Measurements from ENCODE around the gene ETV6.
A peak's percentile ranks its signal among the peaks of the same experiment; 100 is the strongest.

The ETV6 gene

DNA sequence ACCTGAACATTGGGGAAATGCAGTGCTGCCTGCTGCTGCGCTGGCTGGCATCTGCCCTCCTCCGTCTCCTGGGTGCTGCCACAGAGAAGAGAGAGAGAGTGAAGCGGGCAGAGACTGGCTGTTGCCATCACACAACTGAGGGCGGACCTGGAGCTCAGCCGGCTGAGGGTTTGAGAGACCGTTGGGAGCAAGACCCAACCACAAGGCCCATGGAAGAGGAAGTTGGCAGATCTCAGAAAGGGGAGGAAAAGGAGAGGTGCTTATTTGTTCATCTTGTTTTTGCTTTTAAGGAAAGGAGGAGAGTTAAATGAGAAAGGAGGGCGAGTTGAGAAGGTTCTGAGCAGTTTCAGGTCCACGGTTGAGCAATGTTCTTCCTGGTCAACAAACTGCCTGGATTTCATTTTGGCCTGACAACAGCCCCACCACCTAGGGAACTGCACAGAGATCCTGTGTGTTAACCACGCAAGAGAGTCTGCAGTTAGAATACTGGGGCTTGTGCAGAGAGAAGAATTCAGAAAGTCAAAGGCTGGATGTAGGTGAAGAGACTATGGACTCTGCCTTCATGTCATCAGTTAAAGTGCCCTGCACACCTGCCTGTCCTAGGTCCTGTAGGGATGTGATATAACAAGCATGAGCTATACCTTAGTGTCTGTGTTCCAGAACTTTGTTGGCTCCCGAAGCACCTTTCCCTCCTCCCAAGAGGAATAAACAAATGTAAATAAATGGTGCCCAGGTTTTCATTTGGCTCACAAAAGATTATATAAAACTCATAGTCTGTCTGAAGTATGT, 124.6 kb downstream of the ETV6 start:
- DNase-seq (ENCODE audit: low read depth, low spot score): no peak

DNA sequence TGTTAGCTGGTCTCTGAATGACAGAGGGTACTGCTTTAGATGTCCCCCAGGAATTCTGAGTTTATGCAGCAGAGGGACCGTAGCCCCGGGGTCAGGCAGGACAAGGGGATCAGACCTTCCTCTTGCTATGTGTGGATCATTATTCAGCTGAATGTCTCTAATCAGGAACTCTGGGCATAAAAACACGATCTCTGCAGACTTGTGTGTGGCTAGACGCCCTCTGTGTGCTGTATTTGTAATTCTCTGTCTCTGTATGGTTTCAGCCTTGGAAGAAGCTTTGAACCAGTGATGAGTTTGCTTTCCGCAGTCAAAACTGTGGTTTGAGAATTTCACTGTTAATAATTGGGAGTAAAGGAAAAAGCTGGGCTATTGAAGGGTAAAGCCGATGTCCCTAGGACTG, 125.3 kb downstream of the ETV6 start:
- no peak for DNase-seq (ENCODE audit: low read depth, low spot score)

DNA sequence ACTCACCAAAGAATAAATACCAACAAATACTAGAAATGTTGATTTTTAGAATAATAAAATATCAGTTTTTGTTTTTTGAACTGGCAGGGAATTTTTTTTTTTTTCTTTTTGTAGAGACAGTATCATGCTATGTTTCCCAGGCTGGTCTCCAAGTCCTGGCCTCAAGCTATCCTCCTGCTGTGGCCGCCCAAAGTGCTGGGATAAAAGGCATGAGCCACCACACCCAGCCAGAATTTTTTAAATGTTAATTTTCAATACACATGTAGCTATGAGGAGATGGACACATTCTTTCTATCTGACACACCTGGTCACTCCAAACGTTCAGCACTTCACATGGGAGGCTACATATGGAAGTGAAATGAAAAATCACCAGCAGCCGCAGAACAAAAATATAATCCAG, 126.8 kb downstream of the ETV6 start:
- DNase-seq (ENCODE audit: low read depth, low spot score): no peak

DNA sequence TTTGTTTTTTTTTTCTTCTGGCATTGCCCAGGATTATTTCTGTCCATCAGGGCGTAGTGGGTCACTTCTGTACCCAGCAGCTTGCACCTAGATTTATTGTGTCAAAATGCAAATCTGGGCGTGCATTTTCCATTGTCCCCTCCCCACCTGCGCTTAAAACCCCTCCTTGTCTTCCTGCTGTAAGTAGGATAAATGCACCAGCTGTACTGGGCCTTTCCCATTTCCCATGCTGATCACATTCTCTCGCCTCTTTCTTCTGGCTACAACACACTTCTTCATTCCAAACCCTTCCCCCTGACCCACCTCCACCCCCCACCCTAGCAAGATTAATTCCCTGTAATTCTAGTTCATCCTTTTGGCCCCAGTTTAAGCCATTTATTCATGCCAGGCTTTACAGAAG, 128.0 kb downstream of the ETV6 start:
- DNase-seq (ENCODE audit: low read depth, low spot score): no peak

DNA sequence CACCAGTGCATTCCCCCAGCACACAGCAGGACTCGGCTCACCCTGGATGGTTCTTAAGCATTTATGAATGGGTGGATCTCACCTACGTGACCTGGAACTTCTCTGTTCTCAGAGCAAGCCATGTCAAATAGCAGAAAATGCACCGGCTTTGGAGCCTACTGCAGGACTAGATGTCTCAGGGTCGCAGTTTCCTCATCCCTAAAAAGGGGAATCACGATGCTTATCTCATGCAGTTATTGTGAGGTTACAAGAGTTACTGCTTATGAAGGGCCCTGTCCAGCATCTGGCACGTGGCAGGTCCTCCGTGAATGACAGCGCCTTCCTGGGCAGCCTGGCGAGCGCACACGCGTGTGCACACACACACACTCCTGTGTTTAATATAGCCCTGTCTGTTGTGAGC, 128.5 kb downstream of the ETV6 start:
- no peak for DNase-seq (ENCODE audit: low read depth, low spot score)

DNA sequence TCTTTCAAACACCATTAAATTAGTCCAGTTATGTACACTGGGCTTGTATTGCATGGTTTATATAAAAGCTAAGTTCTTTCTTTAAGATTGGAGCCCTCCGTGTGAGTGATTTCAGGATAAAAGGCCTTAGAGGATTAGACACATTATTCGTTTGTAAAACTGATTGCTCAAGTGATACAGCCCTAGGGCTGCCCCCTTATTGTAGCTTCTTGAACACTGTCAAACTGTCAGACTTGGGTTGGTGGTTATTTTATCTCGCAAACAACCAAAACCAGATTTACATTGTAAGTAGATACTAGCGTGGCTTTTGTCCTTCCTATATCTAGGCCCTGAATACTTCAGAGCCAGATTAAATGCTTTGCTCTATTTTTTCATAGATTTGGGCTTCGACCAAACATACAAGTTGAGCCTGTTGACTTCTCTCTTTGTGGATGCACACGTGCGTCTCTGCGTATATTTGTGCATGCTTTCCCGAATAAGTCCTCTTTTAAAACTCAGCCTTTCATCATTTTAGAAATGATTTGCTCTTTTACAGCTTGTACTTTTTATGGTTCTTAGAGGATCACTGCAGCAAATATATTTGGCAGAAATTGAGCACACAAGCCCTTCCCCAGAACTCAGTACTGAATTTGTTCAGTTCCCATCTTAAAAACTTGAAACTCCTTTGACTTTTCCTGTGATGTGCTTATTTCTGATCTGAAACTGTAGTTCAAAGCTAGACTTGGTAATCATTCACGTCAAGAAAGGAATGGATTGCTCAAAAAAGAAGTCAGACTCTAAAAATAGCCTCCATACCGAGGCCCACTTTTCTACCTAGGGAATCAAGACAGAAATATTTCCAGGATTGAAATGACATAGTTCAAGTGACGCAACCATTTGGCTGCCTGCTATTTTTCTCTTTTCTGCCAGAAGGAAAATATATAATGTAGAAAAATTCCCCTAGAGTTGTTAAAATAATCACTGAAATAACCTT, 129.5 kb downstream of the ETV6 start:
- peak; percentile 47 for DNase-seq (ENCODE audit: low read depth, low spot score)

DNA sequence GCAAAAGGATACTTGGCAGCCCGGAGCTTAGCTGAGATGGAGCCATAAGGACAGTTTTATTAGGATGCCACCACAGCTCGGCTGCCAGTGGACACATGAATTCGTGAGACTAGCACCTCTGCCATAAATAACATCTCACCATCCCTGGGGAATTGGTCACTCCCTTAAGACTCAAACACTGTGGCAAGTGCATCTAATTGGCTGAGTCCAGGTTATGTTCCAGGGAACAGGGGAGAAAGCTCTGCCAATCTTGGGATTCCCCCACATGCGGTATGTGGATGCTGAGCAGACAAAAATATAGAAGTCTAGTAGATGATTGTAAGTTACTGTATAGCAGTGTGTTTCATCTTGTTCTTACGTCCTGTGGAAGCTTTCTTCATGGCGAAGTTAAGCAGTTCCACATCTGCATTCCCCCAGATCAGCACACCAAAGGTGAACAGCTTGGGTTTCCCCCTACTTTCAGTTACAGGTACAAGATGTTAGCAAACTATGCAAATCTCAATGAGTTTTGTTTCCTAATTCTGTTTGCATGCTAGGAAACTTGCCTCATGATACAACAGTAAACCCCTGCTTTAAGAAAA, 131.1 kb downstream of the ETV6 start:
- DNase-seq (ENCODE audit: low read depth, low spot score): no peak

DNA sequence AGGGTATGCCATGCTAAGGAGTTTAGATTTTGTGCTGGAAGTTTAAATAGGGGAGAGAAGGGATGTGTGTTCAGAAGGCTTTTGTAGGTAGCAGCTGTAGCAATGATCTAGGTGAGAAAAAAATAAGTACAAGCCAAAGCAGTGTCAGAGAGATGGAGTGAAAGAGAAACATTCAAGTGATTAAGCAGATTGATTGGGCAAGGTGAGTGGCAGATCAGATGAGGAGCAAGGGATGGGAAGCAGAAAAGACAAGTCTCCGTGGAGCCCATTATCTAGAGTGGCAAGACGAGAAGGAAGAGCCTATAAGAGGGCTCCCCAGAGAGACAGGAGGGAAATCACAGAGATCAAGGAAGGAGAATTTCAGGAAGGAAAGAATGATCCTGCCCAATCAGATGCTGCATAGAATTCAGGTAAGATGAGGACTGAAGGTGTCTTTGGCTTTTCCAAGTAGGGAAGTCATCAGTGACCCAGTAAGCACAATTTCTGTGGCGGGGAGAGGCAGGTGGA, 133.5 kb downstream of the ETV6 start:
- no peak for DNase-seq (ENCODE audit: low read depth, low spot score)

DNA sequence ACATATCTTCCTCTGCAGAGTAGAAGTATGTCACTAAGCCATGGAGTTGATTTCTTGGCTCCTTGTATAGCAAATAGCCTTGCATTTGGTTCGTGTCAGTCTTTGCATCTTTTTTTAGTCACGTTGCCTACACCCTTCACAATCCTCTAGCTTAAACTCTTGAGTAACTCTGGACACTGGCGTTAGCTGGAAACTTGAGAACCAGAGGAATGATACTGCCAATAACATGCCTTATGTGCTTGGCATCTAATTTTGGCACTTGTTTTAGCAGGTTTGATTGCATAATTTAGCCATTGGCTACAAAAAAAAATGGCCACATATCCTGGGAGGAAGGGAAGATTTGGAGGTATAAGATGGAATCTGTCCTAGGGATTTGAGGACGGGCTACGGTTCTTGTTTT, 136.2 kb downstream of the ETV6 start:
- no peak for DNase-seq (ENCODE audit: low read depth, low spot score)

DNA sequence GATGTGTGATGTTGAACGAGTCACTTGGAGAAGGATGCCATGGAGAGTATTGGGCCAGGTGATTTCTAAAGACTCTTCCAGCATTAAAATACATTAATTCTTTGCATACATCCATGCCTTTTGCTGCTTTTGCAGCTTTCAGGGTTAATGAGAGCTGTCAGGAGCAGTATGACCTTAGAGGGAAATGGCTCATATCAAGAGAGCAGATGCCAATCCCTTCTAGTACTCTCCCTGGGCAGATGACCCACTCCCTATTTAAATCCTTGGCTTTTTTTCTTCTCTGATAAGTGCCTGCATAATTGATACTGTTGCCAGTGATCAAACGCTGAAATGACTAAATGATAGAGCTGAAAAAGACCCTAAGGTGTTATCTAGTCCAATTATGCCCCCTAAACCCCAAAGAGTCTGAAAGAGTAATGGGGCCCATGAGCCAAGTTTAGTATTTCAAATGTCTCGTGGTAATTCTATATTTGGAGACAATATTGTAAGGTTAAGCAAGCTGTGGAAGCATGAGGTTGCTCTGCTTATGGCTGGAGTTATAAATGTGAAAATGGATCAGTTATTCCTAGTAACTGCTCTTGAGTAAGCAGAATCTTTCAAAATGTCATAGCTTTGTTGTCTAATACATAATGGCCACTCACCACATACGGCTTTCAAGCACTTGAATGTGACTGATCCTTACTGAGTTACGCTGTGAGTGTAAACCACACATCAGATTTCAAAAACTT, 137.3 kb downstream of the ETV6 start:
- no peak for DNase-seq (ENCODE audit: low read depth, low spot score)

DNA sequence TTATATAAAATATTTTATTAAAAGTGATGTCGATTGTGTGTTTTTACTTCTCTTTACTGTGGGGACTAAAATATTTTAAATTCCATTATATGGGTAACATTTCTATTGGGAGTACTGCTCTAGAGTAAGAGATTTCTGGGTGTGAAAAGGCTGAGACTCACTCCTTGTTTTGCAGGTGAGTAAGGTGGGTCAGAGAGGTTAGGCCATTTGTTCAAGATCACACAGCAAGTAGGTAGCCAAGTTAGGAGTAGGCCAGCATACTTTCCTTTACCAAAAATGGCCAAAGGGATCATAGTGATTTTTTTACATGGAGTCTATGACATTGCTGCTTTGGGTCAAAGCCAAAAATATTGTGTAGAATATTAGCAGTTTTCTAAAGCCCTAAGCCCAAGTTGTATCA, 138.0 kb downstream of the ETV6 start:
- no peak for DNase-seq (ENCODE audit: low read depth, low spot score)

DNA sequence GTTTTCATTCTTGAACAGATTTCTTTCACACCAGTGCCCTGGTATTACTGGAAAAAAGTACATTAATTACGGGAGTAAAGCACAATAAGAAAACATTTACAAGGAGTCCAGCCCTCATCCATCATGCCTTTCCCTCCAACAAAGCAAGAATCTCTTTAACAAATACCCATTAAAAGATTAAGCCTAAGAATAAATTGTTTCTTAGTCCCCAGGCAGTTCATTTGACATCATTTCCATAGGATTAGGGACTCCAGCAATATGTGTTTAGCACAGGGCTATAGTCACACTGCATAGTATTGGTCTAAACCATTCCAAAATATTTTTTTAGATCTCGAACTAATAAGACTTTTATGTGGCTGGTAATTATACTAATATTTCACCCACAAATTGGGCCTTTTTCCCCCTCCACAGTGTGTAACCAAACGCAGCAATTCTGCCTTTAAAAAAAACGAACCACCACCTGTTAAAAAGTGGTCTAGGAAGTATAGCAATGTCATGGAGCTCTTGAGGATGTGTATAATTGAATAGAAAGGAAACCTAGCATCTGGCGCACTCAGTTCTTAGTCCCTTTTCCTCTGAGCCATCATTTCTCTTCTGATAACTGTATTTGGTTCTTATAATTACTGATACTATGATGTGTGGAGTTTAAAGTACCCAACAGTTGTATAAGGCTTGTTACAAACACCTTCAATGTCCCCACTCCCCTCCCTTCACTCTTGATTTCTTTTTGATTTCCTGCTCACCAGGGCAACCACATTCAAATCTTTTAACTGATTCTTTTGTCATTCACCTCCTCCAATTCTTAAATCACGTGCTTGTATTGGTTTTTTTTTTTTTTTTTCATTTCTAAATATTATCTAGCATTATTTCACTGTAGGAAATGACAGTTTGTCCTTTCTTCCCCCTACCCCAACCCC, 138.7 kb downstream of the ETV6 start:
- DNase-seq (ENCODE audit: low read depth, low spot score): no peak

DNA sequence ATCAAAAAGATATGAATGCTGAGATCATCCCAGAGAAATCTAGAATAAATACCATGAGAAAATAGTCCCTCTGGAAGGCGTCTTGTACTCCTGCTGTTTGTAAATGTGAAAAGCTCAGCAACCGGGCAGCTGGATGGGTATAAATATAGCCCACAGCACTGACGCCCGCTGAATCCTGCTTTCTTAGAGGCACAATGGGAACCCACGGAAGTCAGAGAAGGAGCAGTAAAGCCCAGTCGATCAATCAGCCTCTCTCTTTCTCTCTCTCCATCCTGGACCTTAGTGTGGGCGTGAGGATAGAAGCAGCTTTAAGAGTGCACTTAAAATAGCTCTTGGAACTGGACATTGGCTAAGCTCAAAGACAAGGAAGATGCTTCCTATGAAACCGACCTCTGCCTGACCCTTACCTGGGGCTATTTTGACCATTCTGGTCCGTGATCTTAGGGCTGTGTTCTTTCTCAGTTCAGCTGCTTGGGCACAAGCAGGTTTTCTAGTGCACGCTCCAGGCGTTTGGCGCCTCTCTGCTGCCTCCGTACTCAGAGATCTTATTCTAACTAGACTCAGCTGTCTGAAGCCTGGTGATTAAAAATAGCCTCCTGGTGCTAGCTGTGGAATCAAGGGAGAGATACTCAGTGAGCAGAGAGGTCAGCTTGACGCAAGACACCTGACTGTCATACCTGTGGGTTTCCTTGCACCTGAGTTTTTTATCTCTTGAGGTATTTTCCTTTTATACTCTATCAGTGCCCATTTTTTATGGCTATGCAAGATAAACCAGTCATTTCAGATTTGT, 144.6 kb downstream of the ETV6 start:
- peak; percentile 29 for DNase-seq (ENCODE audit: low read depth, low spot score)

DNA sequence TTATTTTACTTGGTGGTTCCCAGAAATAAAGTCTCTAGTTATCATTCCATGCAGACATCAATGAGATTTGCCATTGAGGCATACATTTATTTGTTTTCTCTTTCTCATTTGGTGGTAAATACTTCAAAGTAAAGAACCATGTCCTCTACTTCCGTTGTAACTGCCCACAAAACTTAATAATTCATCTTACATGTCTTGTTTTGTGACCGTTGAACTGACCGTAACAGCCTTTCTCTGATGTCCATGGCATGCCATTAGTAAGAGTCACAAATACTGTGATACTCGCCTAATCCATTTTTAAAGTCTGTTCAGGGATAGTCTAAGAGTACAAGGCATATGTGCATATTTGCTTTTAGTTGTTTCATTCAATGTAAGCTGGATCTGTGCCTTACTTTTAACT, 145.3 kb downstream of the ETV6 start:
- DNase-seq (ENCODE audit: low read depth, low spot score): no peak

DNA sequence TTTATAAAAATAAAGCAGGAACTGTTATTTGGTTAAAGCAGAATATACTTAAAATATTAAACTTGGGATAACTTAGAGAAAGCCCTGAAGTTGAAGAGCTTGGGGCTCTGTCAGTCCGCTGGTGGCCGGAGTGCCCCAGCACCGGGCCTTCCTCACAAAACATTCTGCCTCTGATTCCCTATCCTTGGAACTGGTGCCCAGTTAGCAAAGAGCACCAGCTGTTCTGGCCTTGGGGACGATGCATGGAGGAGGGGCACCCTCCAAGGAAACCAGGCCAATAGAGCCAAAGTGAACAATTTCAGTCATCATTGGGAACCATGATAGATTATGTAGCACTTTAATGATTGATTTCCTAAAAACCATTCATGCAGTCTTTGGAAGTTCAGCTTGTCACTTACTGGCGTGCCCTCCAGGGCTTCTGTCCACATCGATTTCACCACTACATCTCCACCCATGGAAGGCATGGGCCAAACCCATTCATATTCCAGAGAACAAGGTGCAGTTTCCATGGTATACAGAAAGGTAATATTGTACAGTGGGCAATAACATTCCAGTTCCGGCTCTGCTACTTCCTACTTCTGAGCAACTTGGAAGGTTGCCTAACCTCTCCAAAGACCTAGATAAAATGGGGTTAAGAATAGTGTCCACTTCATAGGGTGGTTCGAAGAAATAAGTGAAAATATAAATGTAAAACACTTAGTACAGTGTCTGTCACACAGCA, 145.9 kb downstream of the ETV6 start:
- no peak for DNase-seq (ENCODE audit: low read depth, low spot score)

DNA sequence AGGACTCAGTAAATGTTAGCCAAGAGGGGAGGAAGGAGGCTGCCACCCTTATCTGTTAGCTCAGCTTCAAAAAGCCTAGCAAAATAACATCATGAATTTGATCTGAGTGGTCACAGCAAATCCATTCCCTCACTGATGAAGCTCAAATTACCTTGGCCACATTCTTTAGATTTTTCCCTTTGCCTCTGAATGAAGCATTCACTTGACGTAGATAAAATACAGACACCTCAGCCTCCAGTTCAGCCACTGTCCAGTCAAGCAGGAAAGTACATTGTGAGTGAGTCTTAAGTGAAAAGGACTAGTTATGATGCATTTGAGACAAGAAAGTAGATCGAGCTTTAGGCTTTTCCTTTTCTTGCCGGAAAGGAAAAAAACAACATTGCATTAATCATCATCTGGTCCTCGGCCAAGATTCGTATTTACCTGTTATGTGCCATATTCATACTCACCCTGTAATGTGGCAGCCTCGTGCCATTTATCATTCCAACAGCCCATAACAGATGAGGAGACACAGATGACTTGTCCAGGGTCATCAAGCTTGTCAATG, 146.5 kb downstream of the ETV6 start:
- peak; percentile 87 for DNase-seq (ENCODE audit: low read depth, low spot score)

DNA sequence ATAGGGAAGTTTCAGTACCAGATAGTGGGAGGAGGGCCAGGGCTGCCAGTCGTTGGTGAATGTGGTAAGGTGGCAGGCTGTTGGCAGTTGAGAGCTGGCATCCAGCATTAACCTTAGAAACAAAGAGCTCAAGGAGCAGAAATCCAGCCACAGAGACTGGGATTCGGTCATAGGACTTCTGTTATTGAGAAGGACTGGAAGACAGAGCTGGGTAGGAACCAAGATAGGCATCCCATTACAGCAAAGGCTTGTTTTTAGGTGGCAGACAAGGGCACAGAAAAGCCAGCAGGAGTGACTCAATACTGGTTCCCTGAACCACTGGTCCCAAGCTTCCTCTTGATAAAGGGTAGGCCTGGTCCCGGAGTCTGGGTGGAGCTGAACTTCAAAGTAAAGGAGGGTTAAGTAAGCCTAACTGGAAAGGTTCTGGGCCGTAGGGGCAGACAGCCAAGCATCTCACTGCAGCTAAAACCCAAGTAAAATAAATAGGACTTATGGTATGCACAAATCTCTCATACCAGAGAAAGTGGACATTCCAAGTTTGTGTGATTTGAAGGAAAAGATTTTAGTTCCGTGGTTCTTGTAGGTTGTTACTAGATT, 147.9 kb downstream of the ETV6 start:
- DNase-seq (ENCODE audit: low read depth, low spot score): peak; percentile 91

DNA sequence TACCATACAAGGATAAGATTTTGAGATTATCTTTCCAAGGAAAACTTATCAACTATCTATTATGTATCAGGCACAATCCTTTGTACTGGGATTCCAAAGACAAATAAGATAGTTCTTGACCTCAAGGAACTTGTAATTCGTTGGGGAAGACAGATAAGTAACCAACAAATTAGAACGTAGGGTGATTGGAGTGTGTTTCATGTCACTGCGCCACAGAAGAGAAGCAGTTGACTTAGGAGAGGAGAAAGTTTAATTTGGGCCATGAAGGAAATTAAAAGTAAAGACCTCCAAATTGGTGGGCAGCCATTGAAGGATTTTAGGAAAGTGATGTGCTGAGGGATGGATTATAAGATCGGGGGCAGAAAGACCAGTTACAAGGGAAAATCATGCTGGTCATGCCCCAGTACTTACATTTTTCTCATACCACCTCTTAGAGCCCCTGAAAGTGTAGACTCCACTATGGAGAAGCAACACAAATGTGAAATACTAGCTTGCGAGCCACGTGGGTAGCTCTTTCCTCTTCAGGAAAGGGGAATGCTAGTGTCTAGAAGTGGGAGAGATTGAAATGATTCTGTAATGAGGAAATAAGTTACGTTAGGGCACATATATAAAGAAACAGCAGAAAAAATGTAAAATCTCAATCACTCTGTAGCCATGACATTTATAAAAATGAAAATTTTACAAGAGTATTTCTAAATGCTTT, 148.7 kb downstream of the ETV6 start:
- no peak for DNase-seq (ENCODE audit: low read depth, low spot score)
